HL-60 (cell line): Measurements from ENCODE around the gene CTNNA3.
"Not testable (repeated sequence)": the region's sequence is repeated elsewhere in the genome, so short reads cannot be mapped to it uniquely, and the experiment has no call there.

Source experiments
- DNase-seq, 2 experiments: peaks; one replicate each; pipeline ENCODE4 v3.0.0-alpha.2; 2010 to 2020; ENCODE audit warnings: low read depth in 1 of 2, low spot score in 1 of 2
- H3K27ac ChIP-seq: fragments of 250-450 bp; sonication (Bioruptor Pico); replicated peaks from 2 replicates; pipeline ENCODE4 v1.5.1; 2020; ENCODE audit warnings: mild to moderate bottlenecking, moderate library complexity
- H3K27me3 ChIP-seq: fragments of 250-450 bp; sonication (Bioruptor Pico); 2 replicates; pipeline ENCODE4 v1.5.1; 2021; ENCODE audit warnings: mild to moderate bottlenecking, moderate library complexity; ENCODE audit not compliant: insufficient read depth, poor library complexity, severe bottlenecking
- H3K4me3 ChIP-seq: replicated peaks from 2 replicates; pipeline ENCODE4 v1.5.1; 2011; ENCODE audit warnings: mild to moderate bottlenecking, control low read depth, low read length; ENCODE audit not compliant: insufficient read depth
- CTCF ChIP-seq: IDR thresholded peaks from one replicate; pipeline ENCODE4 v1.5.1; 2011; ENCODE audit warnings: low read length, control low read depth, inconsistent platforms; ENCODE audit not compliant: insufficient read depth
- GABPA ChIP-seq: IDR thresholded peaks from 2 replicates; pipeline ENCODE4 v1.6.1; 2012; ENCODE audit warnings: low read depth
- POLR2AphosphoS5 ChIP-seq: IDR thresholded peaks from 2 replicates; pipeline ENCODE4 v1.6.1; 2012; ENCODE audit warnings: low read depth
- REST ChIP-seq: IDR thresholded peaks from 2 replicates; pipeline ENCODE4 v1.6.1; 2012; ENCODE audit warnings: low read depth; ENCODE audit not compliant: insufficient replicate concordance
- SPI1 ChIP-seq: IDR thresholded peaks from 2 replicates; pipeline ENCODE4 v1.6.1; 2012; ENCODE audit warnings: low read depth, mild to moderate bottlenecking, borderline replicate concordance

The CTNNA3 gene

GRCh38 chr10:67537906-67538305 is 158.1 kb downstream of the CTNNA3 start:
- no peaks in the 10 kb centered on the region for H3K27me3 ChIP-seq
- no peak overlapping the region for H3K4me3 ChIP-seq
- TF ChIP-seq SPI1, result no peak
- no peak for TF ChIP-seq POLR2AphosphoS5
- no peak for TF ChIP-seq GABPA
- TF ChIP-seq CTCF, result no peak
- no peak for TF ChIP-seq REST
- DNase-seq, result no peak
- H3K27ac ChIP-seq, result no peak overlapping the region

GRCh38 chr10:67533376-67533775 is 162.6 kb downstream of the CTNNA3 start:
- H3K4me3 ChIP-seq, result no peak overlapping the region
- H3K27me3 ChIP-seq, result no peaks in the 10 kb centered on the region
- TF ChIP-seq CTCF (no peak), GABPA (no peak), POLR2AphosphoS5 (no peak), REST (no peak), SPI1 (no peak)
- H3K27ac ChIP-seq, result no peak overlapping the region
- DNase-seq, result no peak

- H3K27ac ChIP-seq, H3K27me3 ChIP-seq, H3K4me3 ChIP-seq, DNase-seq: not testable (repeated sequence)
Measured at GRCh38 chr10:67530990-67531389, 165.0 kb downstream of the CTNNA3 start.

- DNase-seq, result no peak
- Histone ChIP-seq H3K27me3 (no peaks in the 10 kb centered on the region), H3K4me3 (no peak overlapping the region), H3K27ac (no peak overlapping the region)
- TF ChIP-seq SPI1, result no peak
- TF ChIP-seq GABPA, result no peak
Measured at GRCh38 chr10:67527351-67527750, 168.6 kb downstream of the CTNNA3 start.

- Histone ChIP-seq H3K27ac (no peak overlapping the region), H3K4me3 (no peak overlapping the region), H3K27me3 (no peaks in the 10 kb centered on the region)
- DNase-seq, result no peak
- TF ChIP-seq SPI1, result no peak
- TF ChIP-seq REST, result no peak
- TF ChIP-seq GABPA, result no peak
Measured at GRCh38 chr10:67521546-67521945, 174.4 kb downstream of the CTNNA3 start.
